Measurements from ENCODE around the gene ADRA1B.

ADRA1B gene

GRCh38 chr5:159902444-159903121 is 13.7 kb upstream of the ADRA1B start:
- no peak for DNase-seq

- DNase-seq, result no peak
Observed at GRCh38 chr5:159903131-159903530, 13.2 kb upstream of the ADRA1B start.

GRCh38 chr5:159904874-159905273 is 11.4 kb upstream of the ADRA1B start:
- no peak for DNase-seq

- DNase-seq, result no peak
Observed at GRCh38 chr5:159905496-159905895, 10.8 kb upstream of the ADRA1B start.

GRCh38 chr5:159906463-159906862 is 9.8 kb upstream of the ADRA1B start:
- no peak for DNase-seq

GRCh38 chr5:159906943-159907342 is 9.3 kb upstream of the ADRA1B start:
- no peak for DNase-seq

GRCh38 chr5:159907689-159908590 is 8.3 kb upstream of the ADRA1B start:
- DNase-seq, result no peak

GRCh38 chr5:159908591-159908940 is 7.7 kb upstream of the ADRA1B start:
- no peak for DNase-seq

DNA sequence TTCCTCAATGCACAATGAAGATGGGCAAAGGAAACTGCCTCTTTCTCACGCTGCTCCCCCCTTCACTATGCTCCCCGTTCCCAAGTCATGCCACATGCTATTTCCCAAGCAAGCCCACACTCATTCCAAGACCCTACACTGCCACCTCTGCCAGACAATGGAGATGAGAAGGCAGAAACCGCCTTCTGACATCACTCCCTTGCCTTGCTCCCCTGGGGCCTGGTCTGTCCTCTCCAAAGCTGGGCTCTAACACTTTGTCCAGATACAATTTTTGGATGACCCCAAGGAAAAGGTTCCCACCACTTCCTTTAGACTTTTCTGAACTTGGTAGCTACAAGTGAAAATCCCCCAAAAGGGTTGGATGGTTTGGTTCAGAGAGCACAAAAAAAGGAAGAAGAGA is 7.2 kb upstream of the ADRA1B start:
- DNase-seq, result no peak

GRCh38 chr5:159910207-159910842 is 6.0 kb upstream of the ADRA1B start:
- no peak for DNase-seq

DNA sequence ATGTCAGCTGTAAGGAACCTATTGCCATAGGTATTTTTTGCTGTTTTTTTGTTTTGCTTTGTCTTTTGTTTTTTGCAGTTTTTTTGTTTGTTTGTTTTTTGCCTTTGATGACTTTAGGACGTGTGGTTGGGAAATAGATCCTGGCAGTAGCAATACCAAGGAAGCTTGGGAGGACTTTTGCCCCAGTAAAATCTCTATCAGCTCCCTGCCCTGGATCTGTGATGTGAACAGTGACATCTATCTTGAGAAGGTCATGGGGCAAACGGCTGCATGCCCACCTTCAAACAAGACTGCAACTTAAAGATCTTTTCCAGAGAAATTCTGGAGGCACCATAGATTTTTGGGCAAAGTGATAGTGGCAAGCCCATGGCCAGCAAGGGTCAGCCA is 5.4 kb upstream of the ADRA1B start:
- no peak for DNase-seq

- no peak for DNase-seq
Observed at GRCh38 chr5:159911349-159911748, 4.9 kb upstream of the ADRA1B start.

GRCh38 chr5:159912033-159912800 is 4.1 kb upstream of the ADRA1B start:
- DNase-seq, result no peak

DNA sequence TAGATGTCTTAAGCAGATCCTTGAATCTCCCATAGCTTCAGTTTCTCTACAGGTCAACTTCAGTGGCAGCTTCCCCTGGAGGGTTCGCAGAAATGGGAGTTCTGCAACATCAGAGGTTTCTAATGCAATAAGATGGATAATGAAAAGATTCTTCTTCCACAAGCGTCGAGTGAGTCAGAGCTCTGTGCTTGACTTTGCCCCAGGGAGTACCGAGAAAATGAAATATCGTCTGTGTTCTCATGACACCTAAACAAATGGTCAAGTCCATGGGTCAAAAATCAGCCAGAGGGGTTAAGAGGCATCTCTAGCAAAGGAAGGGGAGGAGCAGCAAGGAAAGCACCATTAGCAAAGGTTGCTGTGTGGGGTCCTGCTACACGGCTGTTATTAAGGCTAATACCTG is 3.2 kb upstream of the ADRA1B start:
- no peak for DNase-seq

GRCh38 chr5:159913501-159913900 is 2.8 kb upstream of the ADRA1B start:
- no peak for DNase-seq

GRCh38 chr5:159916841-159917761 is 819 bp downstream of the ADRA1B start:
- DNase-seq, result no peak

GRCh38 chr5:159917994-159918393 is 1.7 kb downstream of the ADRA1B start:
- DNase-seq, result no peak

- DNase-seq, result no peak
Observed at GRCh38 chr5:159921721-159922120, 5.4 kb downstream of the ADRA1B start.

DNA sequence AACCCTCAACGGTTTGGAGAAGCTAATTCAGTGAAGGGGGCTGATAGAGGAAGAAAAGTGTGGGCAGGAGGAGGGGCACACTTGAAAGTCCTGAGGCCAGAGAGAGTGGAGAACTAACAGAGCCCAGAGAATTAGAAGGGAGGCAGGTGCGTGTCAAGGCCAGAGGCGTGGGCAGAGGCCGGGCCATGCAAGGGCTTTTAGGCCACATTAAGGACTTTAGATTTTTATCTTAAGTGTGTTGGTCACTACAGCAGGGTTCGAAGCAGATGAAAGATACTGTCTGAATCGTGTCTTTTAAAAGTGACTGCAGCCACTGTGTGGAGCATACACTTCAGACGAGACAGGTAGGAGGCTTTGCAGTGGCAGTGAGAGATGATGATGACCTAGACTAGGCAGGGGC is 6.7 kb downstream of the ADRA1B start:
- no peak for DNase-seq

DNA sequence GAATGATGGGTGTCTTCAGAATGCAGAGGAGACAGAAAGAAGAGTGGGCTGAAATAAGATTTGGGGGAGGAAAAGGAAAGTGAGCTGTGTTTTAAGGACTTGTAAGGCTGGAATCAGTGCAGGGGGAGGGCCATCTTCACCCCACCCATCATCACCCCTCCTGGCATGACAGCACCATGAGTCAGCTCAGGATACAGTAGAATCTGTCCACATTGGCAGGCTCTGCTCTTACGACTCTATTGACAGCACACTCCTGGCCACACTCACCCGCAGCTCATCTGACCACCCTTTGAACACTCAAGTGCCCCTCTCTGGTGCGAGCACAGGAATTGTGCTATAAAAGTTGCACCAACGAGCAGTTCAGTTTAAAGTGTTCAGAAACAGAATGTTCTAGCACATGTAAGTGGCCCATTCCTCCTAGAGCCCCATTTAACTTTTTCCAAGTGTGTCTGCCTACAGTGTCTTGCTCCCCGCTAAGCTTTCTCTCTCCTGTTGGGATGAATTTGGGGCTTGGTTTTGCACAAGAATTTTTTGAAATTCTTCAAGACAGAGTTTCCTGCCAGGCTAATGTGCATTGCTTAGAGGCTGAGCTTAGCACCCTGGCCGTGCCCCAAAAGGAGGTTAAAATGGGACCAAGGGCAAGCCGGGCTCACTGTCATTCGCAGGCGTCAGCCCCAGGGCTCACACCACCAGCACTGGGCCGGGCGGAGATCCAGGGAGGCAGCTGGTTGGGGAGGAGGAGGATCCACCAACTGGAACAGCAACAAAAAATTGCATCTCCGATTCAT is 12.0 kb downstream of the ADRA1B start:
- no peak for DNase-seq

- DNase-seq, result no peak
Observed at GRCh38 chr5:159929176-159929575, 12.9 kb downstream of the ADRA1B start.
